Activated effector memory CD4-positive, alpha-beta T cell treated with anti-CD3 and anti-CD28 coated beads, Interleukin-2, amount 50 U/mL, for 16 hours (primary cell): ENCODE measurements around the gene RAP2B.

Experiments used
- DNase-seq: peaks from one replicate; pipeline ENCODE4 v3.0.0-alpha.2; 2020

The RAP2B gene

GRCh38 chr3:153195349-153195879, 33.4 kb downstream of the RAP2B start:
- no peak for DNase-seq

GRCh38 chr3:153209596-153209995, 47.6 kb downstream of the RAP2B start:
- DNase-seq = no peak

DNA sequence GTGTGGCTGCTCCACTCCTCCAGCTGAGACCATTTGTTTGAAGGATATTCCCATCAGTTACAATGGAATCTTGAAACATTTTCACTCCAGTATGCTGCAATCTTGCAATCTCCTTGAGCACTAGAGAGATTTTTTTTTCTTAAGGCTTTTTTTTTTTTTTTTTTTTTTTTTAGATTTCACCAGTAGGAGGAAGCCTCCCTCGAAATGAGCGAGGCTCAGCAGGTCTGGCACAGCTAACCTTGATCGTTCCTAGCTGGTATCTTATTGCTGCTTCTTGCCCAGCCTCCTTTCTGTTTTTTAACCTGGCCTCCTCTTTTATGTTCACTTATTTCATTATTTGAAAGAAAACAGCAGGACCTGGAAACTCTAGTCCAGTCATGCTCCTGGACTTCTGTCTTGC, 48.1 kb downstream of the RAP2B start:
- DNase-seq = no peak

DNA sequence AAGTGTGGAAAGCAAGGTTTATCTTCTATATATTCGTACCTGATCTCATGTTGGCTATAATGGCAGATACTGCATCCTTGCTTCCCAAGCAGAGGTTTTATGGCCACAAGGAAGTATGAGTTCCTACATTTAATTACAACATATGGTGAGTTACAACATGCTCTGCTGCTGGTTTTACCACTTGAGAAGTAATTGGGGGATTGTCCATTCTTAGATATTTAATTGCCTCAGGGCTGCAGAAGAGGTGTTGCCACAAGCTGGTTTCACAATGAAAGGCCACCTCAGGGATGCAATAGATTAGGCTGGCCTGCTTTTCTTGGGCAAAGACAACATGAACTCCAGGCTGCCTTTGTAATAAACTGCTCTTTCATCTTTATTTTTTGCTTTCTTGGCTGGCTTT, 48.6 kb downstream of the RAP2B start:
- DNase-seq = no peak

DNA sequence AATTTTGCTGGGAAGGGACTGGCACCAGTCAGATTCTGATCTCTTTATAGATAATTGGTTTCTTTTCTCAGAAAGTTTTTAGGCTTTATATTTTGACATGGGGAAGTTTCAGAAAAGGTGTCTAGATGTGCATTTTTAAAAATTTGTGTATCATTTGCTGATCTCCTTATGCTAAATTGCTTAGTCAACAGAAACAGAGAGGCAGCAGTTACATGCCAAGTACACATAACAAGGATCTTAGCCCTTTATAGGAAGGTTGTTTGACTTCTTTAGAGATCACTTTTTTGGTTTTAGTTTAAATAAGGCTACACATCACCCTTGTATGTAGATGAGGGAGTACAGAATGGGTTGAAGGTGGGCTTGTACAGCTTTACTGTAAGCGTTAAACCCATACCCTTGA, 53.5 kb downstream of the RAP2B start:
- DNase-seq = no peak

DNA sequence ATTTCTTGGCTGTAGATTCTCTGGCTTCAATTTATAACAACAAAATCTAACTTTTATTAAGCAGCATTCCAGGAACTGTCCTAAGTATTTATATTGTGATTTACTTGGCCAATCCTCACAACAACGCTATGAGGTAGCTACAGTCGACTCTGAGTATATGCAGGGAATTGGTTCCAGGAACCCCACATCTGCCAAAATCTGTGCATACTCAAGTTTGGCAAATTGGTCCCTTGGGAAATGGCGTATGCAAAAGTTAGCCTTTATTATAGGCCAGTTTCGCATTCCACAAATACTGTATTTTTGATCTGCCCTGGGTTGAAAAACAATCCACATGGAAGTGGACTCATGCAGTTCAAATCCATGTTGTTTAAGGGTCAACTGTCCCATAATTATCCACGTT, 53.9 kb downstream of the RAP2B start:
- DNase-seq = no peak

DNA sequence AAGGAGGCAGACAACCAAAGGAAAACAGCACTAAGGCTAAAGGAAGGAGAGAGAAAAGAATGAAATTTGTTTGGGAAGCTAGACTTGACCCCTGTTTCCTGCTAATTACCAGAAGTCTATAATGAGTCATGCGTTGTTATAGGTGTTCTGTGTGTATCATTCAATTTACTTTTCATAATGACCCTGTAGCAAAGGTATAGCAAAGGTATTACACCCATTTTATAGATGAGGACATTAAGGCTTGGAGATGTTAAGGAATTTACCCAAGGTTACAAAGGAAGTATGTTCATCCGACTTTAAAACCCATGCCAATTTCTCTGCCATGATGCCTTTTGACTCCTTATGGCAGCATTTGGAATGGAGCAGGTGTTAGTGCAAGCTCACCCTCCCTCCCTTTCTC, 54.9 kb downstream of the RAP2B start:
- no peak for DNase-seq

GRCh38 chr3:153219146-153219545, 57.1 kb downstream of the RAP2B start:
- no peak for DNase-seq
